ENCODE measurements around the gene CDK11A. TPM values are rescaled to one million over a fixed set of nuclear protein-coding genes. Genes with fewer than 3 reads are reported as not detected.
"Not testable (repeated sequence)": the region's sequence is repeated elsewhere in the genome, so short reads cannot be mapped to it uniquely, and the experiment has no call there.

Gene CDK11A
- total RNA-seq, 4 donors from 2014 or later = 18.2 to 46.9 (median 31.4) TPM

DNA sequence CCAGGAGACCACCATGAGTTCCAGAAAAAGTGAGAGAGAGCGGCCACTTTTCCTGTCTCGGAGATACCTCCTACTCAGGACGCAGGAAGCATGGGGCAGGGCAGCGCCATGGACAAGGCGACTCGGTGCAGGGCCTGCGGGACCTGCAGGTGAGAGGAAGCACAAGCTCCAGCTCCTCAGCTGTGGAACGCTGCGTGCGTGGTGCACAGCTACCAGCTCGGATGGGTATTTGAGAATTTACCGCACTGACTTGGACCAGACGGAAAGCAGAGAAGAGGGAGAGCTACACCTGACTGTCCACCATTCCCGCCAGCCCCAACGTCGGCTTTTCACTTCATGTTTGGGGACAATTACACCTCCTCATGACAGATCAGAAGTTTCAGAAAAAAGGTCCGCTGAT, 8.2 kb upstream of the CDK11A start:
- no peak for DNase-seq (ENCODE audit: extremely low spot score)
- no peak overlapping the region for H3K27ac ChIP-seq (replicated peaks in 1 of 4)
- no peaks in the 10 kb centered on the region for H3K9me3 ChIP-seq
- no peaks in the 10 kb centered on the region for H3K27me3 ChIP-seq
- TF ChIP-seq, protein P1, sequence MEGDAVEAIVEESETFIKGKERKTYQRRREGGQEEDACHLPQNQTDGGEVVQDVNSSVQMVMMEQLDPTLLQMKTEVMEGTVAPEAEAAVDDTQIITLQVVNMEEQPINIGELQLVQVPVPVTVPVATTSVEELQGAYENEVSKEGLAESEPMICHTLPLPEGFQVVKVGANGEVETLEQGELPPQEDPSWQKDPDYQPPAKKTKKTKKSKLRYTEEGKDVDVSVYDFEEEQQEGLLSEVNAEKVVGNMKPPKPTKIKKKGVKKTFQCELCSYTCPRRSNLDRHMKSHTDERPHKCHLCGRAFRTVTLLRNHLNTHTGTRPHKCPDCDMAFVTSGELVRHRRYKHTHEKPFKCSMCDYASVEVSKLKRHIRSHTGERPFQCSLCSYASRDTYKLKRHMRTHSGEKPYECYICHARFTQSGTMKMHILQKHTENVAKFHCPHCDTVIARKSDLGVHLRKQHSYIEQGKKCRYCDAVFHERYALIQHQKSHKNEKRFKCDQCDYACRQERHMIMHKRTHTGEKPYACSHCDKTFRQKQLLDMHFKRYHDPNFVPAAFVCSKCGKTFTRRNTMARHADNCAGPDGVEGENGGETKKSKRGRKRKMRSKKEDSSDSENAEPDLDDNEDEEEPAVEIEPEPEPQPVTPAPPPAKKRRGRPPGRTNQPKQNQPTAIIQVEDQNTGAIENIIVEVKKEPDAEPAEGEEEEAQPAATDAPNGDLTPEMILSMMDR (IDR thresholded peaks at IDR 0.05) = no peak
- TF ChIP-seq POLR2A (IDR thresholded peaks at IDR 0.05; ENCODE audit: low read depth) (no peak), EP300 (IDR thresholded peaks at IDR 0.05) (no peak), POLR2AphosphoS5 (IDR thresholded peaks at IDR 0.05) (no peak)
- intact Hi-C loops (cut with DNase I) = no loop called here
- peaks cover 24 to 60% (median 43%) of the 10 kb centered on the region in 4 donors for H3K36me3 ChIP-seq
- H3K4me3 ChIP-seq = no peak overlapping the region
- peaks cover 0 to 12% (median 0%) of the 10 kb centered on the region in 4 donors for H3K4me1 ChIP-seq
- whole genome bisulfite sequencing = 90% methylated on average over 17 of the region's 17 CpGs

DNA sequence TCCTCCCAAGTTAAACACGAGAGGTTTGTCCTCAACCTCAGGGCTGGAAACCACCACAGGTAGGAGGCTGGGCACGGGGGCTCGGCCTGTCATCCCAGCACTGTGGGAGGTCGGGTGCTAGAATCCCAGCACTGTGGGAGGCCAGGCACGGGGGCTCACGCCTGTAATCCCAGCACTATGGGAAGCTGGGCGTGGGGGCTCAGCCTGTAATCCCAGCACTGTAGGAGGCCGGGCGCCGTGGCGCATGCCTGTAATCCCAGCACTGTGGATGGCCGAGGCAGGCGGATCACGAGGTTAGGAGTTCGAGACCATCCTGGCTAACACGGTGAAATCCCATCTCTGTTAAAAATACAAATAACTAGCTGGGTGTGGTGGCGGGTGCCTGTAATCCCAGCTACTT, 6.7 kb upstream of the CDK11A start:
- no peak for DNase-seq (ENCODE audit: extremely low spot score)
- Histone ChIP-seq H3K36me3 (peaks cover 24 to 55% (median 41%) of the 10 kb centered on the region in 4 donors), H3K9me3 (no peaks in the 10 kb centered on the region), H3K27me3 (no peaks in the 10 kb centered on the region), H3K27ac (replicated peaks in 1 of 4) (no peak overlapping the region), H3K4me3 (no peak overlapping the region), H3K4me1 (peaks cover 0 to 12% (median 0%) of the 10 kb centered on the region in 4 donors)
- 86% methylated on average over 17 of the region's 17 CpGs for WGBS
- TF ChIP-seq POLR2AphosphoS5 (IDR thresholded peaks at IDR 0.05) = no peak
- TF ChIP-seq, protein P1 (IDR thresholded peaks at IDR 0.05) = no peak
- no peak for TF ChIP-seq EP300 (IDR thresholded peaks at IDR 0.05)
- no peak for TF ChIP-seq POLR2A (IDR thresholded peaks at IDR 0.05; ENCODE audit: low read depth)
- intact Hi-C loops (cut with DNase I) = no loop called here

DNA sequence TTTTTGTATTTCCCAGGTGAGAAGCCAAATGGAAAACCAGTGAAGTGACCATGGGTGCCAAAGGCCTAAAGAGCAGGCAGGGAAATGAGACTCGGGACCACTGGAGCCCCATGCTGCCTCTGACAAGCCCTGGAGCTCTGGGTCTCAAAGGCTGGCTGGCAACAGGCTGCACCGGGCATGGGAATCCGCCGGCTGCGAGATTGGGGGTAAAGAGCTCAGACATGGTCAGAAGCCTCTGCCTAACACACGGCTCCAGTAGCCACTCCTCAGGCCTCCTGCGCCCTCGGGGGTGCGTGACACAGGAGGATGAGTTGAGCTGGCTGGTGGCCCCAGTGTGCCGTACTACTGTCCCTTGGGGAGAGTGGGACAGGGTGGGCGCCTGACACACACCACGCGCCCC, 6.1 kb upstream of the CDK11A start:
- H3K4me3 ChIP-seq; H3K27me3 ChIP-seq; H3K27ac ChIP-seq (replicated peaks in 1 of 4); intact Hi-C loops (cut with DNase I); DNase-seq (ENCODE audit: extremely low spot score); H3K9me3 ChIP-seq: not testable (repeated sequence)
- H3K36me3 ChIP-seq = peaks cover 24 to 52% (median 40%) of the 10 kb centered on the region in 4 donors
- WGBS = no CpG with 5 or more reads among the region's 13 CpGs
- H3K4me1 ChIP-seq = peaks cover 0 to 12% (median 0%) of the 10 kb centered on the region in 4 donors

DNA sequence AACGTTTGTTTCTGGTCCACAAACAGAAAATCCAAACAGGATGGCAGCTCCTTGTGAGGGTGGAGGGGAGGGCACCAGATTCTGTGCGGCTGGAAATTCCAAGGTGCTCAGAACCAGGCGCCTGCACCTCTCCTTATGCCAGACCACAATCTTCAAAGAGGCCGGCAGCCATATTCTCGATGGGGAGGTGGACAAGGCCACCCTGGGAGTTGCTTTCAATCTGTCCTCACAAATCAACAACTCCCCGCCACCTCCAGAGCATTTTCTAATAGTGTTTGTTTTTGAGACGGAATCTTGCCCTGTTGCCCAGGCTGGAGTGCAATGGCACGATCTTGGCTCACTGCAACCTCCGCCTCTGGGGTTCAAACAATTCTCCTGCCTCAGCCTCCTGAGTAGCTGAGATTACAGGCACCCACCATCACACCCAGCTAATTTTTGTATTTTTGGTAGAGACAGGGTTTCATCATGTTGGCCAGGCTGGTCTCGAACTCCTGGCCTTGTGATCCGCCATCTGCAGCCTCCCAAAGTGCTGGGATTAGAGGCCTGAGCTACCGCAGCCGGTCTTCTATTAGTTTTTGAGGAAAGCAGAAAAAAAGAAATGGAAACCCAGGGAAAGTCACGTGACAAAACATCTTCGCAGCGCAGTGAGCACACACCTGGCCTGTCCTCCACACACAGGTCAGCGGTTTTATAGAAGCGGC, 5.1 kb upstream of the CDK11A start:
- H3K27ac ChIP-seq (replicated peaks in 1 of 4) = peak overlapping the region in 2 of 4 donors; percentile 11 to 57

DNA sequence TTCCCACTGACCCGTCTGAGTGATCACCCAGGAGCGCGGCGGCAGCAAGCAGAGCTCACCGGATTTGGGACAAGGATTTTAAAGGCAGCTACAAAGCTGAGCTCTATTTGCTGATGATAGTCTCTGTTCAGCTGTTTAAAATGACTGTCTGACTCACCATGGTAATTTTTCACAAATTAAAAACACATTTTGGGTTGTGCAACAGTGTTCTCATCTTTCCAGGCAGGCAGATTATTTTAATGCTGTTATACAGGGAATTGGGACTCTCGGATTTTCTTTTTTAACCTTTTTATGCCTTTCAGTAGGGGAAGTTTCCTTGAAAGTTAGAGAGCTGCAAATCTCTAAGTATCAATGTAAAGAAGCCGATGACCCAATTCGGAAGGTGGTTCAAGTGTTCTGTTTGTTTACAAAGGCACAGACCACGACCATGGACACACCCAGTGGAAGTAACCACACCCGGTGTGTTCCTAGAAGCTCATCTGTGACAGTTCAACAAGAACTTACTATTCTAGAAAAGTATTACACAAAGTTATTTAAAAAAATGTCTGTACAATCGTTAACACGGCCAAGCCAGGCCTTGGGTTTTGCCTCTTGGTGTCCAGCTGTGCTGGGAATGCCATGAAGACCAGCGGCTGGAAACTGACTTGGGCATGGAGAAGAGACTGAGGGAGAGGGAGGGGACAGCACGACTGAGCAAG, 4.3 kb upstream of the CDK11A start:
- Histone ChIP-seq H3K27ac (replicated peaks in 1 of 4) (peak overlapping the region in 3 of 4 donors; percentile 11 to 57 (median 44)), H3K4me1 (peaks cover 0 to 12% (median 2%) of the 10 kb centered on the region in 4 donors), H3K36me3 (peaks cover 24 to 42% (median 29%) of the 10 kb centered on the region in 4 donors)
- H3K4me3 ChIP-seq; intact Hi-C loops (cut with DNase I); H3K27me3 ChIP-seq; DNase-seq (ENCODE audit: extremely low spot score); H3K9me3 ChIP-seq: not testable (repeated sequence)
- WGBS = 51% methylated on average over 5 of the region's 14 CpGs

More for the DNA sequence above, 5.1 kb upstream of the CDK11A start:
- H3K27me3 ChIP-seq; DNase-seq (ENCODE audit: extremely low spot score); H3K9me3 ChIP-seq; H3K4me3 ChIP-seq; intact Hi-C loops (cut with DNase I): not testable (repeated sequence)
- peaks cover 0 to 12% (median 2%) of the 10 kb centered on the region in 4 donors for H3K4me1 ChIP-seq
- H3K36me3 ChIP-seq = peaks cover 24 to 46% (median 36%) of the 10 kb centered on the region in 4 donors
- 94% methylated on average over 13 of the region's 18 CpGs for WGBS

DNA sequence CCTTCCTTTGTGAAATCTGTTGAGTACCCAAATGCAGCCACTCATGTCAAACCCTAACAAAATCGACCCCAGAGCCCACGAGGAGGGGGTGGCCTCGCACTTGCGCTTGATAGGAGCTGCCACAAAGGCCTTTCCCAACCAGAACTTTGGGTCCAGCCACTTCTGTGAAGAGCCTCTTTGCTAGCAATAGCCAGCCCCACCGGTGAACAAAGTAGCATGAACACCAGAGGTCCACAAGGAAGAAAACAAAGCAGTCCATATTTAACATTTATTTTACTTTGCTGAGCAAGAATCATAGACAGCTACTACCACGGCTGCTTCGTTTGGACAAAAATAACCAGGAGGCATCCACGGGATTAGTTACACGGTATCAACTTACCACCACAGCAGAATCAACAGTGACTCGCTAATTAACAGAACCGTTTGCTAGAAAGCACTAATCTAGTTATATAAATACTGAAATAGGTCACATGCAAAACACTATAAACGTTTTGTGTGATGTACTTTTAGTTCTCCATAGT, 3.0 kb upstream of the CDK11A start:
- Histone ChIP-seq H3K36me3 (peaks cover 13 to 29% (median 17%) of the 10 kb centered on the region in 4 donors), H3K4me1 (peaks cover 0 to 12% (median 2%) of the 10 kb centered on the region in 4 donors), H3K27ac (replicated peaks in 1 of 4) (peak overlapping the region in 1 of 4 donors; percentile 34)
- 88% methylated on average over 10 of the region's 12 CpGs for WGBS
- H3K27me3 ChIP-seq; H3K9me3 ChIP-seq; intact Hi-C loops (cut with DNase I); DNase-seq (ENCODE audit: extremely low spot score); H3K4me3 ChIP-seq: not testable (repeated sequence)

DNA sequence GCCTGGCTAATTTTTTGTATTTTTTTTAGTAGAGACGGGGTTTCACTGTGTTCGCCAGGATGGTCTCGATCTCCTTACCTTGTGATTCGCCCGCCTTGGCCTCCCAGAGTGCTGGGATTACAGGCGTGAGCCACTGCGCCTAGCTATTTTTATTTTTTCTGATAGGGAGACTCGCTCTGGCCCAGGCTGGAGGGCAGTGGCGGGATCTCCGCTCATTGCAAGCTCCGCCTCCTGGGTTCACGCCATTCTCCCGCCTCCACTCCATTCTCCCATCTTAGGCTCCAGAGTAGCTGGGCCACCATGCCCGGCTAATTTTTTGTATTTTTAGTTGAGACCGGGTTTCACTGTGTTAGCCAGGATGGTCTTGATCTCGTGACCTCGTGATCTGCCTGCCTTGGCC, 1.9 kb upstream of the CDK11A start:
- peaks cover 0 to 16% (median 3%) of the 10 kb centered on the region in 4 donors for H3K4me1 ChIP-seq
- DNase-seq (ENCODE audit: extremely low spot score); H3K4me3 ChIP-seq; H3K9me3 ChIP-seq; intact Hi-C loops (cut with DNase I); H3K27me3 ChIP-seq: not testable (repeated sequence)
- H3K36me3 ChIP-seq = peaks cover 9 to 22% (median 11%) of the 10 kb centered on the region in 4 donors
- WGBS = 94% methylated on average over 17 of the region's 17 CpGs
- peak overlapping the region in 2 of 4 donors; percentile 10 to 27 for H3K27ac ChIP-seq (replicated peaks in 1 of 4)

Measured in esophagus muscularis mucosa (tissue), 4 donors.